ENCODE measurements around the gene CPNE1.
"Not testable (repeated sequence)": the region's sequence is repeated elsewhere in the genome, so short reads cannot be mapped to it uniquely, and the experiment has no call there.

The CPNE1 gene

DNA sequence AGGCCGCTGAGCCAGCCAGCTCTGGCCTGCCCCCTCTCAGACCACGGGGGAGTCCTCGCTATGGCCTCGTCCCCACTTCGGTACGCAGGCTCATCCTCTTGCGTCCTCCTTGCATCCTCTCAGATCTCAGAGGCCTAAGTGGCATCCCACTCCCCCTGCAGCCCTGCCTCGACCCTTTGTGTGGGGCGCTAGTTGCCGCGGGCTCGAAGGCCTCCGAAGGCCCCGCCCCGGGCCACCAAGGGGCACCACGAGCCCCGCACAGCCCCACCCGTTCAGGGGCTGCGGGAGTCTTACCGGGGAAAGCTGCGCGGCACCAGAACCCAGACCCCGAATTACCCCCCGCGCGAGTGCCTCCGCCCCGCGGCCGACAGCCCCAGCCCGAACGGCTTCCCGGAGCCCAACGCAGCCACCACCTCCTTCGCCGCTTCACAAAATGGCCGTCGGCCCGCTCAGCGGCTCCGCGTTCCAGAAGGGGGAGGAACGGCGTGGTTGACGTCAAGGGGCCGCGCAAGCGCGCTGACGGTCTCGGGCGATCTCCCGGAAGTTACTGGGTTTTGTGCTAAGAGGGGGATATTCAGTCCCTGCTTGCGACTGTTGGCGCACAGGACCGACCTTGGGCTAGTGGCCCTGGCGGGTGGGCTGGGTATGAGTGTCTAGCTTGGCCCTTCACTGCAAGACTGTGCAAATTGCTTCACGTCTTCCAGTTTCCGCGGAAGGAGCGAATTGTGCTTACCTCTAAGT is at the start of gene CPNE1, which contains the start of gene RBM12:
Gene CPNE1, minus strand, starts transcription at position 435 of the 741 bp plus-strand sequence. CDS start 31,977 bp downstream, outside the sequence.
Gene RBM12, minus strand, starts transcription at position 435 of the 741 bp plus-strand sequence. CDS start 9,578 bp downstream, outside the sequence.
- DNase-seq = peak; percentile 90

DNA sequence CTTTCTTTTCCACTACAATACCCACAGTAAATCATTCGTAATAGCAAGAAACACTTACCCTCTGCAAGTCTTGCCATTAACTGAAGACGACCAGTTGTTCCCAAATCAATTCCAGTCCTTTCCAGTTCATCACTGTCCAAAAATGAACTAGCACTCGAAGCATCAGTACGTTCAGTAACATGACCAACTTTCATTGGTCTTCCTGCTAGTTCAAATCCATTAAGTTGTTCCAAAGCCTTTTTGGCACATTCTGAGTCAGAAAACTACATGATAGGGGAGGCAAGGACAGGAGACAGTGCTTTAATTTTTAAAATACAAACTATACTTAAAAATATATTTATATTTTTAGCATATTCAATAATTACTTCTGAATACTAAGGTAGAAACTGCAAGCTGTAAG is 49.4 kb upstream of the CPNE1 start:
- DNase-seq = no peak

DNA sequence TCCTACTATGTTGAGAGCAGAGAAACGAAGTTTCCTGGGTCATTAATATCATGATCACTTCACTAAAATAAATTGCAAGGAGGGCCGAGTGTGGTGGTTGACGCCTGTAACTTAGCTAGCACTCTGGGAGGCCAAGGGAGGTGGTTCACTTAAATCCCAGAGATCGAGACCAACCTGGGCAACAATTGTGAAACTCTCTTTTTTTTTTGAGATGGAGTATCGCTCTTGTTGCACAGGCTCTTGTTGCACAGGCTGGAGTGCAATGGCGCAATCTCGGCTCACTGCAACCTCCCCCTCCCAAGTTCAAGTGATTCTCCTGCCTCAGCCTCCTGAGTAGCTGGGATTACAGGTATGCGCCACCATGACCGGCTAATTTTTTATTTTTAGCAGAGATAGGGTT is 48.4 kb upstream of the CPNE1 start:
- not testable (repeated sequence) for DNase-seq

DNA sequence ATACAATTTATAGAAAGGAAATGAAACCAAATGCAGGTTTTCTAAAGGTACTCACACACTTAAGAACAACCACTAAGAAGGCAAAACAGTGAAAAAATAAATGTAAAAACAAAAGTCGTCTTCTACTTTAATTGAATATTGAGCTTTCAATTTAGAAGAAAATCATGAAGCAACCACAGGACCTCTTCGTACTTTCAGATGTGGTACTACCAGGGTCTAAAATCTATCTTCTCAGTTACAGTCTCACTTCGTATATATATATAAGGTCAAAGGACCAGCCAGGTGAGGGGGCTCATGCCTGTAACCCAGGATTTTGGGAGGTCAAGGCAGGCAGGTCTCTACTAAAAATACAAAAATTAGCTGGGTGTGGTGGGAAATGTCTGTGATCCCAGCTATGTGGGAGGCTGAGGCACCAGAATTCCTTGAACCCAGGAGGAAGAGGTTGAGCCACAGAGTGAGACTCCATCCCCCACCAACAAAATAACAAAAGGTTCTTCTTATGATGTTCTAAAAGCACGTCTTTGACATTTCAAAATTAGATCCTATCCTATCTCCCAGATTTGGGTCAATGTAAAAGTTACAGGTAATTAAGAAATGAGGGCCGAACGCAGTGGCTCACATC is 47.0 kb upstream of the CPNE1 start:
- DNase-seq = no peak

DNA sequence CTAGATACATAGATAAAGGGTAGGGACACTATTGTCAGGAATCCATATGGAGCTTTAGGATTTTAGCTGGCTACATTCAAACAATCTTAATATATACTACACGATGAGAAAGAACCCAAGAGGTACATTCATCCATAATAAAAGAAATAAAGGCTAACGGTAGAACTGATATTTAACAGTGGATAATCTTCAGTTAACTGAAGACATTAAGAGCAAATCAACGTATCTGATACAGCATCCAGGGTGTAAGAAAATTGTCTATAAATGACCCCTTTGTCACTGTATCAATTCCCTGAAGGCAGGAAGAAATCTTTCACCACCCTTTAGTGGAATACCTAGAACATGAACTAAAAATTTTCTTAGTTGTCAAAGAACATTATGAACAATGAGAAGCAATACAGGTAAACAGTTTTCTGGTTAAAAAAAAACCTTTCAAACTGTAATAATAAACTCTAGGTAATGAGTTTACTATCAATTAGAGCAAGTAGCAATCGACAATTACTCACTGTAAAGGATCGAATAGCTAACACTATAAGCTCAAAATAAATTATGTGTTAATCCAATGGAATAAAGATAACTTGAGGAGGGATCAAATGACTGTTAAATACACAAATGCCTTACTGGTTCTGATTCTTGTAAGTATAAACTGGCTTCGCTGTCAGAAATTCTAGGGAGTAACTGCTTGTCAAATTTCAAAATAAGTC is 46.3 kb upstream of the CPNE1 start:
- DNase-seq = no peak

DNA sequence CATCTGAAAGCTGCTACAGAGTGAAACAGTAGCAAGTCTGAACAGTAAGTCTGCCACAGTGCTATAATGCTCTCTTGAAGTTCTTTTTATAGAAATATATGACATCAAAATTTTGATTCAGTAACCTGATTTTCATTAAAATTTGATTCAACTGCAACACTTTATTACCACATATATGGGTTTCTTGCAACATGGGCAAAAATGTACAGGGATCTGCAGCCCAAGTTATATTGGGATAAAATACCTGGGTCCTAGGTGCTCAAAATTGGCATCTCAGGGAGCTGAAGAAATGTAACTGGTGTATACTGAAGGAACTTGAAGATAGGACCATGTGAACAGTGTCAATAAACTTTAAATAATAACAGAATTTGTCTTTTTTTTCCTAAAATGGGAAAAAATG is 45.3 kb upstream of the CPNE1 start:
- no peak for DNase-seq

DNA sequence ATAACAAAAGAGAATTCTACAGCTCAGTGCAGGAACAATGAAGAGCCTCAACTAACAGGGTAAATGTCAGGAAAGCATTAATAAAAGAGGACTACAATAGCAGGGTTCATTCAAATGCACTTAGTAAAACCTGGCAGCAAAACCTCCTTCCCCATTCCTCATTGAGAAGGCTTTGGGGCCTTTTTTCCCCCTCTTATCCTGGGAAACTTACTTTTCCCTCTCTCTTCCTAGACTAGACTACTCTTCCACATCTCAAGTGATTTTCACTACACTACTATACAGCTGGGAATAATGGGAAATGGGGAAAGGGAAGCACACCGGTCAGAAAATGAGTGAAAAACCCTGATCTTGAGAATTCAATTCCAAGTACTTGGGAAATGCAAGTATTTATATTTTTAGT is 44.6 kb upstream of the CPNE1 start:
- DNase-seq = no peak

DNA sequence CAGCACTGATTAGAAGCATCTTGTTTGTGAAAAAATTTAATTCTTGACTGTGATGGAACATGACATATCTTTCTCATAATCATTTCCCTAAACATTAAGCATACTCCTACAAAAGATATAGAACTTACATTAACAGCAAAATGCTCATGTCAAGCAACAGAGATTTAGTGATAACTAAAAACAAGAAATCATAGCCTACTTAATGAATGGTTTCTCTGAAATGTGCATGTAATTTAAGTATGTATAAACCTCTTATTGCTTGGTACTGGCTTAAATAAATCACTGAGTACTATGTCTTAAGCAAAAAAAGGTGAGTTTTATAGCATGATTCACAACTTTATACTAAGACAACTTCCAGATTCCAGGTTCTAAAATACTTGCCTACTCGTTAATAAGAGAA is 43.8 kb upstream of the CPNE1 start:
- DNase-seq = no peak

DNA sequence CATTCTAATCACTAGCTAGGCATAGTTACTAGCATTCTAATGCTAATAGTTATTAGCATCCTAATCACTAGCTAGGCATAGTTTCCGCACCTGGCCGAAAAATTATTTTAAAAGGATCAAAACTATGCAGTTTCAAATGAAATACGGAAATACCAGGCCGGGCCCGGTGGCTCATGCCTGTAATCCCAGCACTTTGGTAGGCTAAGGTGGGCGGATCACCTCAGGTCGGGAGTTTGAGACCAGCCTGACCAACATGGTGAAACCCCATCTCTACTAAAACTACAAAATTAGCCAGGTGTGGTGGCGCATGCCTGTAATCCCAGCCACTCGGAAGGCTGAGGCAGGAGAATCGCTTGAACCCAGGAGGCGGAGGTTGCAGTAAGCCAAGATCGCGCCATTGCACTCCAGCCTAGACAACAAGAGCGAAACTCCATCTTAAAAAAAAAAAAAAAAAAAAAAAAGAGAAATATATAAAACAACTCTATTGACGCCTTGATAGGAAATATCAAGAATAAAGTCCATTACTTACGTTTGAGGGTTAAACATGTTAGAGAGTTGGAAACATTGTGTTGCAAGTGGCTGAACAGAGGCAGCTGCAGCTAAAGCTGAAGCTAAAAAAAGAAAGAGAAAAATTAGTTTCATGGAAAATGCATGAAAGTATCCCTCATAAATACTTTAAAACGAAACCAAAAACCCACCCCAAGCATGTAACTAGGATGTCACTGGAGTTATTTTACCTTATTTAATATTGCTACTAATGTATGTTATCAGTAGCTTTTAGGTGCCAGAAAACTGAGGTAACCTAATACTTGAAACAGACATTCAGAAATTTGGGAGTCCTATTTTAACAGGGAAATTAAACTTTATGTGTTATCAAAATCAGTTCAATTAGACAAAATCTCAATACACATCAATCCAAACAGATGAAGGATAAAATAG is 42.2 kb upstream of the CPNE1 start:
- not testable (repeated sequence) for DNase-seq

DNA sequence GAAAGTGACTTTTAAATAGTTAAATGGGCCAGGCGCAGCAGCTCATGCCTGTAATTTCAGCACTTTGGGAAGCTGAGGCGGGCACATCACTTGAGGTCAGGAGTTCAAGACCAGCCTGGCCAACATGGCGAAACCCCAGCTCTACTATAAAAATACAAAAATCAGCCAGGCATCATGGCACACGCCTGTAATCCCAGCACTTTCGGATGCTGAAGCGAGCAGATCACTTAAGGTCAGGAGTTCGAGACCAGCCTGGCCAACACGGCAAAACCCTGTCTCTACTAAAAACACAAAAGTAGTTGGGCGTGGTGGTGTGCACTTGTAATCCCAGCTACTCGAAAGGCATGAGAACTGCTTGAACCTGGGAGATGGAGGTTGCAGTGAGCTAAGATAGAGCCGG is 41.2 kb upstream of the CPNE1 start:
- DNase-seq = not testable (repeated sequence)

DNA sequence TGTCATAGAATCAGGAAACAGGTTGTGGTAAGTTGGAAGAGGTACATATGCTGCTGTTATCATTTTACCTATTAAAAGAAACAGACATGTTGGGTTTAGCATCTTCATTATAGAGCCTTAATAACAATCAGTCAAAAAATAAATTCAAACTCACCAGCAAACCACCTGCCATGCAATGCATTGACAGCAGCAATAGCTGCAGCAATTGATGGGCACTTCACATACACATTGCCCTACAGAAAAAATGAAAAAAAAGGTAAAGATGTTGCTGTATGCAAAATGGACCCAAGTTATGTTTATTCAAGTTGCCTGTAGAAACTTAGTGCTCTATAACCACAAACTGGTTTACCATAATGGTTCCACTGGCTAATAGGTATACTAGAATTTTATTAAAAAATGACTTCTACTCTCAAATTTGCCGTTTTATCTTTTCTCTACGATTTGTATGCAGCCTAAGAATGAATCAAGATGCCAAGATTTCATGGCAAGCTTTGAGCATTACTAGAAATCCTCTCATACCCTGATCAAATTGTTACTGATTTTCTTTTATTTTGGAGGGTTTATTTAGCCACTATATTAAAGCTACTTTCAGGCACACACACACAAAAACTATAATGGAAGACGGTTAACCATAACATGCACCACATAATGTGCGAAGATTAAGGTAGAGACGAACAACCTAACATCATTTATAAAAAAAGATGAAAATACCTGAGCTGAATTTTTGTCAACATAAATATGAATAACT is 40.0 kb upstream of the CPNE1 start:
- DNase-seq = no peak

DNA sequence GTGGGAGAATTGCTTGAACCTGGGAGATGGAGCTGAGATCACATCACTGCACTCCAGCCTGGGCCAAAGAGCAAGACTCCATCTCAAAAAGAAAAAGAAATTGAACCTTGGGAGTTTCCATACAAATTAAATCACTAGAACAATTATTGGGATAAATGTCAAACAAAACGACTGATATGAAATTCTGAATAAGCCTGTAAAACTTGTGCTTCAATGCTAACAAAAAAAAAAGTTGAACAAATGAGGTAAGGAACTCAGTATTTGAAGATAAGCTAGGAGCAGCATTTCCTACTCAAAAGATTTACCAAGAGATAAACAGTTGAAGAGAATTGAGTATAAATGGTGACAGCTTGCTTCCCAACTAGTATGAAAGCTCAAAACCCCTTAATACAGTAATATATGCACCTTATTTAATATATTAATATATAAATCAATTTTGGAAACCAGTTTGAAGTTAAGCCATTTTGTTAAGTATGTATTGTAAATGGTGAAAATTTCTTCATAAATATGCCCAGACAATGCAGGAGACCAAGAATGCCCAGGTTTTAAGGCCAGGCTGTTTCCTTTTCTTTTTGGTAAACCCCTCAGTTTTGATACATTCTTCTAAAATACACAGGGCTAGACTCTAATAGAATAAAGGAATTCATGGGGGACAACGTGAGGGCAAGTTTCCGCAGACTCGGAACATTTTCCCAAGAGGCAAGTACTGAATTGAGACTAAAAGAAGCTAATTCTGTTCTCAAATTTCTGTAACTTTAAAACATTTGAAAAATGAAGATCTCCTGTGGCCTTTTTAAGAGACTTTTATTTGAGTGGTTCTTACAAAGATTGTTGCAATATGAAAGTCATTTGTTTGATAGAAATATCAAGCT is 38.4 kb upstream of the CPNE1 start:
- no peak for DNase-seq

DNA sequence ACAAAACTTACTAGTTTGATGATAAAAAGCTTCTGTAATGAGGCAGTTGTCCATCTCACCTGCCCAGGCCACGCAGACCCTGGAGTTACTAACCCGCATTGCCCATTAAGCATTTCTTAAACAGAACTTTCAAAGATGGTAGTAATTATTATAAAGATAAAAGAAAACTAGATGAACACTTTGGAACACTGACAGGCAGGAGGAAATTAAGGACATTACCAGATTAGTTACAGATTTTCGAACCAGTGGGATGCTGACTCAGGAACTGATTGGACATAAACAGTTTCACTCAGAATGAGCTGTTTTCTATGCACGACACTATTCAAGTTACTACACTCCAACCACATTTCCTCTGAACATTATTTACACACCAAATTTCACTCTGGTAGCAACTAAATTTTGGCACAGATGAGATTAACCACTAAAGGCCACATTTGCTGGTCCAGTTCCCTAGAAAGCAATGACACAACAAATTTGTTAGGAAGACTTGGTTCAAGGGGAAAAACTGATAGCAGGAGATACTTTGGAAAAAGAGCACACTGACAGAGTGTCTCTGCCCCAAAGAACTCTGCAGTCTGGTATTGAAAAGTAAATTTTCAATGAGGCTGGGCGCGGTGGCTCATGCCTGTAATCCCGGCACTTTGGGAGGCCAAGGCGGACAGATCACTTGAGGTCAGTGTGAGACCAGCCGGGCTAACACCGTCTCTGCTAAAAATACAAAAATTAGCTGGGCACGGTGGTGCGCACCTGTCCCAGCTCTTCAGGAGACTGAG is 37.5 kb upstream of the CPNE1 start:
- DNase-seq = no peak

DNA sequence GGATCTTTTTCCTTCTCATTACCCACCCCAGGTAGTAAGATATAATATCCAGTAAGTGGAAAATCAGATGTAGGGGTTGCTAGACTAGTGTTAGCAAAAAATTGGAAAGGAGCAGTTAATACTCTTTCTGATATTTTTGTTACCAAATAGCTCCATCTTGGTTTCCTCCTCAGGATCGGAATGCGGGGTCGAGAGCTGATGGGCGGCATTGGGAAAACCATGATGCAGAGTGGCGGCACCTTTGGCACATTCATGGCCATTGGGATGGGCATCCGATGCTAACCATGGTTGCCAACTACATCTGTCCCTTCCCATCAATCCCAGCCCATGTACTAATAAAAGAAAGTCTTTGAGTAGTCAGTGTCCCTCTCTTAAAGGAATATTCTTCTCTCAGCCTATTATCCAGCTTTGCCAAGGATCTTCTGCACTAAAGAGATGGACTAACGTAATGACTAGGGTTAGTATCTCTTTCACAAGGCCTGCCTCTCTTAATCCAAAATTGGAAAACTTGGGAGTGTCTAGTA is 36.0 kb upstream of the CPNE1 start:
- DNase-seq = no peak

DNA sequence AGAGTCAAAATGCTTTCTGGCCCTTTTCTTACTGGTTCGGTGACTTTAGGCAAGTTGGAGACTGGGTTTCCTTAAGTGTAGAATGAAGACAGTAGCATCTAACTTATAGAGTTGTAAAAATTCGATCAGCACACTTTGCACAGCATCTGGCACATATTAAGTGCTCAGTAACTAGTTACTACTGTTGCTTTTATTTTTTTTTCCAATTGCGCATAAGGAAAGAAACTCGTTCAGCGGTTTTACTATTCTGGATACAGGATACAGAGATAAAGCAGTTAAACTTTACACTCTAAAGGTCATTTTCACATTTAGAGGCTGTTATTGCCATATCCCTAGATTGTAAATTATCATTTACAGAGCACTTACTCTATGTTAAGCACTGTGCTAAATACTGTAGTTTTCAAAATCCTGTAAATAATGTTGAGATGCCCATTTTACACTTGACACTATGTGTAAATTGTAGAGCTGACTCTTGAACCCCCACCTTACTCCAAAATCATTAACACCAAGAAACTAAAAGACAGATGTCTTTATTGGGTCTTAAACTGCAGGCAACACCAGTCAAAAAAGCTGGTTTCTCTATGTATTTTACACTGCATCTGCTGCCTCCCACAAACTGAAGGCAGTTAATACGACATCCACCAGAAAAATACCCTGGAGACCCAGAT is 35.4 kb upstream of the CPNE1 start:
- no peak for DNase-seq

DNA sequence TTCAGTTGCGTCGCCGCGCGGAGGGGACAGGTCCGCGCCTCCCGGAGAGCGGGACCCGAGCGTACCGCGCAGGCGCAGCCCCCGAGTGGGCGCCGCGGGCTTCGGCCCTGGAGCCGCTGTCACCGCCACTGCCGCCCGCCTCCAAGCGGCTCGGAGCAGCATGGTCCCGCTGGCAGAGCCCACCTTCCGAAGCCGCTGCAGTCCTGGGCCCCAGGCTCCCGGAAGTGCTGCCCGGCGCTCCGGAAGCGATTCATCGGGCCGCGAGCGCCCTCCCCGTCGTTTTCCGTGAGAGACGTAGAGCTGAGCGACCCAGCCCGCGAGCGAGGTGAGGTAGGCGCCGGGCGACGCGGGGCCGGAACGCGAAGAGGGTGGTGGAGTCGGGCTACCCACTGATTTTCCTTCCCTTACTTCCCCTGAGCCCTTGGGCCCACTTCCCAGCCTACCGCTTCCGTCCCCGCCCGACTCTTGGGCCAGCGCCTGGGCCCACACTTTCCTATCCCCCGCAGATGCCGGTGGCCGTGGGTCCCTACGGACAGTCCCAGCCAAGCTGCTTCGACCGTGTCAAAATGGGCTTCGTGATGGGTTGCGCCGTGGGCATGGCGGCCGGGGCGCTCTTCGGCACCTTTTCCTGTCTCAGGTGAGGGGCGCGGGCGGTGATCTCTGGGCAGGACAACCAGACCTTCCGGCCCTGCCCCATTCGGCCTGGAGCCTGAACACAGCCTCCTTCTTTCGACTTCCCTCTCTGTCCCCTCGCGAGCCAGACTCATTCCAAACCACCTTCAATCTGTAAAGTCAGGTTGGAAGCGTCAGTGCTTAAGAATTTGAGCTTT is 34.6 kb upstream of the CPNE1 start, which contains the start of the genes NFS1 and ROMO1:
Gene NFS1, minus strand, starts transcription at position 226 of the 830 bp plus-strand sequence. Its CDS starts 64 bp downstream, at position 162.
Gene ROMO1, plus strand, starts transcription at position 279 of the 830 bp plus-strand sequence. Its CDS starts 228 bp downstream, at position 507.
- DNase-seq = peak; percentile 87

DNA sequence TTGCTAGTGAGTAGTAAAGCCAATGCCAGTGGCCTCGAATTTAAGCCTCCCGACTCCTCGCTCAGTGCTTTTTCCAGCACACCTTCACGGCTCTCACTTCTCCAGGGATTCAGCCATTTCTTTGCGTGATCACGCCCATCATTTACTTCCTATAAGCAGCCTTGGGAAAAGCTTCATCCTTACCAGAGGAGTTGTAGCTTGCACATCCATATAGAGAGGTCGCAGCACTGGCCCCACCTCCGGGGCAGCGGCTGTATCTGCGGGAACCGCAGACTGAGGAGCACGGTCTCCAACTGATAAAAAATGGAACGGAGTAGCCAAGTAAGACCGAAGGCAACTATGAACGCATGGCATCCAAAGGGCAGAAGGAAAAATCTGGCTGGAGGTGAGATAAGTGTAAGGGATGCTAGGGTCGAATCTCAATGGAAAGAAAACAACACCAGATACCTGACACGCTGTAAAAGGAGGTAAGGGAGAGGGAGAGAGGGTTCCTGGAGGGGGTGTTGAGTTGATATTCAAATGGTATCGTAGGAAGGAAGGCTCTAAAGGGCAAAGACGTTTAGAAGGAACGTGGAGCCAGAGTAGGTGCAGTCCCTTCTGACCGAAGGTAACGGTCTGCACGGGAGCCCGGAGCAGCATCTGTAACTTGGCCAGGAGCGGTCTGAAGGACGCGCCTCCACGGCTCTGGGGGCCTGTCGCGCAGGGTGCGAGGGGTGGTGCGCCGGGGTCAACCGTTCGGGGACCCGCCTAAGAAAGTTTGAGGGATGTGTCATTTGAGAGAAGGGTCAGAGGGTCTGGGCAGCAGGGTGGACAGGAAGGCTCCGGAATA is 33.8 kb upstream of the CPNE1 start:
- peak; percentile 2 for DNase-seq

Data from NCI-H1092 (cell line).